Colonic mucosa (tissue), 4 donors: ENCODE results near the gene HSD17B3. TPM values are rescaled to one million over a fixed set of nuclear protein-coding genes. Genes with fewer than 3 reads are reported as not detected.

ENCODE experiments used
- DNase-seq: peaks from one replicate; pipeline ENCODE4 v3.0.0-alpha.2; 2020
- H3K27ac ChIP-seq: fragments of 200-600 bp; one replicate; pipeline ENCODE4 v1.8.0; 2021
- H3K27me3 ChIP-seq: fragments of 200-600 bp; one replicate; pipeline ENCODE4 v1.8.0; 2021
- H3K36me3 ChIP-seq: fragments of 200-600 bp; one replicate; pipeline ENCODE4 v1.8.0; 2021
- H3K4me1 ChIP-seq: fragments of 200-600 bp; one replicate; pipeline ENCODE4 v1.8.0; 2021; ENCODE audit warnings: mild to moderate bottlenecking
- H3K4me3 ChIP-seq: fragments of 200-600 bp; one replicate; pipeline ENCODE4 v1.8.0; 2021
- H3K9ac ChIP-seq, 2 donors: one replicate each; pipeline ENCODE4 v1.7.0; 2013; ENCODE audit warnings: control low read depth in 2 of 2, low read depth in 2 of 2, low read length in 2 of 2
- H3K9me3 ChIP-seq: fragments of 200-600 bp; one replicate; pipeline ENCODE4 v1.8.0; 2021
- CTCF ChIP-seq: fragments of 200-600 bp; IDR thresholded peaks from one replicate; pipeline ENCODE4 v1.8.0; 2022; ENCODE audit warnings: antibody characterized with exemption, mild to moderate bottlenecking
- intact Hi-C: fragments of 100-400 bp; cut with DNase I; formaldehyde crosslinking; loops from one replicate; pipeline ENCODE4 v1.14.1; 2022
- total RNA-seq, 2 donors: library from RNA; stranded (reverse); fragmentation: NEBNext Ultra II Directional in 1 of 2; extraction: Animal tissue kit (Norgen Biotek cat#: 25700) in 1 of 2; gene quantifications; one replicate each; pipeline ENCODE4 v1.2.1, GENCODE V29; 2021
- donor health status: healthy.
- donor health status: DM: no; HTN: no; CAD: no.
- donor health status: DM: no; HTN: no; CAD: no.

The HSD17B3 gene
- total RNA-seq, 2 donors from 2014 or later = not detected

- H3K9me3 ChIP-seq = no peaks in the 10 kb centered on the region
- no peaks in the 10 kb centered on the region for H3K4me1 ChIP-seq
- H3K9ac ChIP-seq = no peak overlapping the region
- no peak for TF ChIP-seq CTCF
- DNase-seq = no peak
- no peak overlapping the region for H3K27ac ChIP-seq
- intact Hi-C loops = no loop called here
- H3K36me3 ChIP-seq = no peaks in the 10 kb centered on the region
- H3K27me3 ChIP-seq = no peaks in the 10 kb centered on the region
- H3K4me3 ChIP-seq = no peak overlapping the region
Observed at GRCh38 chr9:96304230-96304629, 2.3 kb upstream of the HSD17B3 start.

DNA sequence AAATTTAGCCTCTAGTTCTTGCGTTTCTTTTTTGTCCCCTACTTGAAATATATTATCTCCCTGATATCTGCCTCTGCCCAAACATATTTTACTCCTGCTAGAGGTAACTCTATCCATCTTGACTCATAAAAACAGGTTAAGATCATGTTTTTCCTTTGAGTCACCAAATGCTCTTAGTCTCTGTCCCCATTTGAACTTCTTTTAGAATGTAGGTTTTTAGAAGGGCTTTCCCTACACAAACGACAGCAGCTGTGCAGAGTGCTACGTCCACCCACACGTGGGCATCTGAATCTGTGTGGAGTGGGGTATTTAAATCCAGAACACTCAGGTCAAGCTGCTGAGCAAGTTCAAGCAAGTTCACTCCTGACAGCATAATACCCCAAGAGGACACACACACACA lies 2.2 kb downstream of the HSD17B3 start:
- intact Hi-C loops = no loop called here
- H3K9me3 ChIP-seq = no peaks in the 10 kb centered on the region
- DNase-seq = no peak

GRCh38 chr9:96294159-96294545 lies 7.8 kb downstream of the HSD17B3 start:
- H3K27ac ChIP-seq = no peak overlapping the region
- no peaks in the 10 kb centered on the region for H3K9me3 ChIP-seq
- no peaks in the 10 kb centered on the region for H3K27me3 ChIP-seq
- no peak overlapping the region for H3K9ac ChIP-seq
- H3K36me3 ChIP-seq = no peaks in the 10 kb centered on the region
- TF ChIP-seq CTCF = no peak
- no peaks in the 10 kb centered on the region for H3K4me1 ChIP-seq
- no peak for DNase-seq
- intact Hi-C loops = no loop called here
- no peak overlapping the region for H3K4me3 ChIP-seq

More for the DNA sequence above, 2.2 kb downstream of the HSD17B3 start:
- H3K4me1 ChIP-seq = no peaks in the 10 kb centered on the region
- no peak overlapping the region for H3K9ac ChIP-seq
- H3K27ac ChIP-seq = no peak overlapping the region
- H3K27me3 ChIP-seq = no peaks in the 10 kb centered on the region
- no peaks in the 10 kb centered on the region for H3K36me3 ChIP-seq
- no peak for TF ChIP-seq CTCF
- no peak overlapping the region for H3K4me3 ChIP-seq

DNA sequence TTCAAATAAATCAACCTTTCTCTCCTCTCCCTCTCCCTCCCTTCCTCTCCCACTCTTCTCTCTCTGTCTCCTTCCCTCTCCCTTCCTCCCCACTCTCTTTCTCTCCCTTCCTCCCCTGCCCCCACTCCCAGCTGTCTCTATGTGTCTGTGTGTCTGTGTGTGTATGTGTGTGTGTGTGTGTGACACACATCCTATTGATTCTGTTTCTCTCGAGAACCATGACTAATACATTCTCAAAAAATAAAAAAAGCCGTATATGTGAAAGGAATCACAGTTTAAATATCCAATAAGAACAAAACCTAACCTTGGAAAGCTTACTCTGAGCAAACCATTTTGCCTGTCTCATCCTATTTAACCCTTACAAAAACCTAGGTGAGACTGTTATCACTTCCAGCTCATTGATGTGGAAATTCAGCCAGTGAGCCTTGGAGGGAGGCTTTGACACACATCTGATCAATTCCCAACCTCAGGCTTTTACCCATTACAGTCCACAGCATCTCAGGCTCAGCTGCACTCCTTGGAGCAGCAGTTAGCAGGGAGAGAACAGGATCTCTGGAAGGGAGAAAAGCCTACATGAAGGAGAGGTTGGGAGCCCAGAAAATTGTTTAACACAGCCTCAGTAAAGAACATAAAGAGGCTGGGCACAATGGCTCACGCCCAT lies 8.3 kb downstream of the HSD17B3 start:
- no peak for DNase-seq
- intact Hi-C loops = no loop called here
- no peaks in the 10 kb centered on the region for H3K36me3 ChIP-seq
- H3K9me3 ChIP-seq = no peaks in the 10 kb centered on the region
- H3K27me3 ChIP-seq = no peaks in the 10 kb centered on the region
- H3K9ac ChIP-seq = no peak overlapping the region
- H3K4me3 ChIP-seq = no peak overlapping the region
- H3K4me1 ChIP-seq = no peaks in the 10 kb centered on the region
- TF ChIP-seq CTCF = no peak
- no peak overlapping the region for H3K27ac ChIP-seq

DNA sequence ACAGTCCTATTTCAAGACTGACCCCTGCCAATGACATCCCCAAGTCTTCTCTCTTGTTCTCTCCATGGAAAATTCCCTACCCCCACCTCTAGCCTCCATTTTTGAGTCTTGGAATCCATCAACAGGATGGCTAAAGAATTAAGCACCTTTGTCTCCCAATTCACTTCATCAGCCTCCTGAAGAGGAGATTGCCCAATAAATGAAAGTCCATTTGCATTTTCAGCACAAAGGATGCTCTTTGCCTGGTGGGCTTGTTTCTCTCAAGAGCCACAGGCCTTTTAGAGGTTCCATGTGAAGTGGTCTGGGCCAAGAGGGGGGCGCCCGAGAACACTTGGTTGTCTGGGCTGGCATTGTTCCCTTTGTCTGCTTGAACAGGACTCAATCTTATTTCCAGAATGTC lies 12.6 kb downstream of the HSD17B3 start:
- no peak for DNase-seq
- Histone ChIP-seq H3K27me3 (no peaks in the 10 kb centered on the region), H3K27ac (no peak overlapping the region), H3K9me3 (no peaks in the 10 kb centered on the region), H3K4me1 (no peaks in the 10 kb centered on the region), H3K4me3 (no peak overlapping the region), H3K9ac (no peak overlapping the region), H3K36me3 (no peaks in the 10 kb centered on the region)
- no peak for TF ChIP-seq CTCF
- intact Hi-C loops = no loop called here
